Natural killer cell (primary cell): ENCODE data around the gene TEX14. TPM values are rescaled to one million over a fixed set of nuclear protein-coding genes. Genes with fewer than 3 reads are reported as not detected.

Source experiments
- ATAC-seq, 3 donors: fragments of 150-1000 bp in 2 of 3; fragments of 200-7000 bp in 1 of 3; cut with Tn5 transposase; 1 replicate in 1 of 3; 2 replicates in 2 of 3; pipeline ENCODE4 v1.10.0; 2021; ENCODE audit warnings: mild to moderate bottlenecking in 2 of 3, moderate library complexity in 2 of 3
- DNase-seq, 2 donors: peaks; one replicate each; pipeline versions ENCODE4 v3.0.0 to v3.0.0-alpha.2; 2013 to 2021; ENCODE audit warnings: mixed read lengths in 1 of 2
- H3K27ac ChIP-seq: one replicate; pipeline ENCODE4 v1.5.1; 2013; ENCODE audit warnings: mild to moderate bottlenecking, low read length
- H3K27me3 ChIP-seq: one replicate; pipeline ENCODE4 v1.6.1; 2013; ENCODE audit warnings: low read length; ENCODE audit not compliant: control insufficient read depth, insufficient read depth
- H3K36me3 ChIP-seq: one replicate; pipeline ENCODE4 v1.6.1; 2013; ENCODE audit warnings: low read length; ENCODE audit not compliant: control insufficient read depth, insufficient read depth
- H3K4me1 ChIP-seq: one replicate; pipeline ENCODE4 v1.6.1; 2013; ENCODE audit warnings: low read length; ENCODE audit not compliant: control insufficient read depth, insufficient read depth
- H3K4me3 ChIP-seq: one replicate; pipeline ENCODE4 v1.5.1; 2013; ENCODE audit warnings: low read length
- H3K9me3 ChIP-seq: one replicate; pipeline ENCODE4 v1.6.1; 2013; ENCODE audit warnings: low read length; ENCODE audit not compliant: control insufficient read depth, insufficient read depth
- H3K27ac Mint-ChIP-seq, 2 donors: one replicate each; pipeline ENCODE4 v1.8.0; 2022; ENCODE audit warnings: mild to moderate bottlenecking in 2 of 2, mixed read lengths in 2 of 2, moderate library complexity in 1 of 2
- H3K27me3 Mint-ChIP-seq, 2 donors: one replicate each; pipeline ENCODE4 v1.8.0; 2022; ENCODE audit warnings: low read depth in 2 of 2, mixed read lengths in 2 of 2
- H3K36me3 Mint-ChIP-seq: one replicate; pipeline ENCODE4 v1.8.0; 2022; ENCODE audit warnings: mixed read lengths
- H3K4me1 Mint-ChIP-seq, 2 donors: one replicate each; pipeline ENCODE4 v1.8.0; 2022; ENCODE audit warnings: mixed read lengths in 2 of 2
- H3K4me3 Mint-ChIP-seq: one replicate; pipeline ENCODE4 v1.8.0; 2022; ENCODE audit warnings: mild to moderate bottlenecking, moderate library complexity, mixed read lengths
- H3K9me3 Mint-ChIP-seq, 2 donors: one replicate each; pipeline ENCODE4 v1.8.0; 2022; ENCODE audit warnings: mixed read lengths in 2 of 2
- WGBS: methylation state at CpG from one replicate; pipeline ENCODE4 v1.1.7; 2013; ENCODE audit warnings: missing lambda C conversion rate; ENCODE audit not compliant: insufficient coverage; 5-methylcytosine and 5-hydroxymethylcytosine counted together
- intact Hi-C: fragments of 100-400 bp; cut with micrococcal nuclease; formaldehyde crosslinking; loops from one replicate; pipeline ENCODE4 v1.14.2; 2022
- total RNA-seq, 4 donors: library from RNA; stranded (reverse); fragments of 120-200 nt in 1 of 4; gene quantifications; one replicate each; pipeline versions ENCODE4 v1.2.3 to v1.2.4, GENCODE V29; 2013 to 2022
- TF ChIP-seq, protein P1 (sequence below): fragments of 200-600 bp; IDR thresholded peaks from one replicate; pipeline ENCODE4 v1.8.0; 2022; ENCODE audit warnings: antibody characterized with exemption

Gene TEX14
- total RNA-seq, 3 donors from 2014 or later (not counting 1 experiment from before 2014, with no cell fraction given), result 0.29 to 1.1 (median 0.89) TPM

- no peak for ATAC-seq
- no peaks in the 10 kb centered on the region for H3K27me3 Mint-ChIP-seq
- no peaks in the 10 kb centered on the region for H3K36me3 ChIP-seq
- no peaks in the 10 kb centered on the region for H3K36me3 Mint-ChIP-seq
- DNase-seq, result no peak
- H3K4me3 ChIP-seq, result no peak overlapping the region
- no peaks in the 10 kb centered on the region for H3K9me3 ChIP-seq
- no peak overlapping the region for H3K27ac Mint-ChIP-seq
- no peaks in the 10 kb centered on the region for H3K4me1 Mint-ChIP-seq
- H3K9me3 Mint-ChIP-seq, result no peaks in the 10 kb centered on the region
- 84% methylated on average over 1 of the region's 1 CpG for WGBS
- intact Hi-C loops, result no loop called here
- no peaks in the 10 kb centered on the region for H3K27me3 ChIP-seq
- no peaks in the 10 kb centered on the region for H3K4me1 ChIP-seq
- TF ChIP-seq, protein P1, sequence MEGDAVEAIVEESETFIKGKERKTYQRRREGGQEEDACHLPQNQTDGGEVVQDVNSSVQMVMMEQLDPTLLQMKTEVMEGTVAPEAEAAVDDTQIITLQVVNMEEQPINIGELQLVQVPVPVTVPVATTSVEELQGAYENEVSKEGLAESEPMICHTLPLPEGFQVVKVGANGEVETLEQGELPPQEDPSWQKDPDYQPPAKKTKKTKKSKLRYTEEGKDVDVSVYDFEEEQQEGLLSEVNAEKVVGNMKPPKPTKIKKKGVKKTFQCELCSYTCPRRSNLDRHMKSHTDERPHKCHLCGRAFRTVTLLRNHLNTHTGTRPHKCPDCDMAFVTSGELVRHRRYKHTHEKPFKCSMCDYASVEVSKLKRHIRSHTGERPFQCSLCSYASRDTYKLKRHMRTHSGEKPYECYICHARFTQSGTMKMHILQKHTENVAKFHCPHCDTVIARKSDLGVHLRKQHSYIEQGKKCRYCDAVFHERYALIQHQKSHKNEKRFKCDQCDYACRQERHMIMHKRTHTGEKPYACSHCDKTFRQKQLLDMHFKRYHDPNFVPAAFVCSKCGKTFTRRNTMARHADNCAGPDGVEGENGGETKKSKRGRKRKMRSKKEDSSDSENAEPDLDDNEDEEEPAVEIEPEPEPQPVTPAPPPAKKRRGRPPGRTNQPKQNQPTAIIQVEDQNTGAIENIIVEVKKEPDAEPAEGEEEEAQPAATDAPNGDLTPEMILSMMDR, result no peak
- no peak overlapping the region for H3K27ac ChIP-seq
- no peak overlapping the region for H3K4me3 Mint-ChIP-seq
Observed at GRCh38 chr17:58641887-58642311, 49.9 kb downstream of the TEX14 start.

- Histone ChIP-seq H3K9me3 (no peaks in the 10 kb centered on the region), H3K27ac (no peak overlapping the region), H3K4me3 (no peak overlapping the region), H3K27me3 (no peaks in the 10 kb centered on the region), H3K36me3 (no peaks in the 10 kb centered on the region), H3K4me1 (no peaks in the 10 kb centered on the region)
- TF ChIP-seq, protein P1, result no peak
- Mint-ChIP-seq H3K36me3 (no peaks in the 10 kb centered on the region), H3K4me3 (no peak overlapping the region), H3K27ac (no peak overlapping the region), H3K9me3 (no peaks in the 10 kb centered on the region), H3K27me3 (no peaks in the 10 kb centered on the region), H3K4me1 (no peaks in the 10 kb centered on the region)
- WGBS, result 89% methylated on average over 3 of the region's 4 CpGs
- ATAC-seq (no peak), DNase-seq (no peak)
- intact Hi-C loops, result no loop called here
Observed at GRCh38 chr17:58640202-58640601, 51.6 kb downstream of the TEX14 start.

GRCh38 chr17:58639681-58640080 lies 52.2 kb downstream of the TEX14 start:
- H3K4me3 ChIP-seq, result no peak overlapping the region
- Mint-ChIP-seq H3K27ac (no peak overlapping the region), H3K36me3 (no peaks in the 10 kb centered on the region), H3K27me3 (no peaks in the 10 kb centered on the region), H3K9me3 (no peaks in the 10 kb centered on the region), H3K4me3 (no peak overlapping the region), H3K4me1 (no peaks in the 10 kb centered on the region)
- intact Hi-C loops, result loop anchor here (10.0 kb wide), 1 partner anchor 515 kb away; the partner anchor contains the start of genes PRR11 and SKA2
- H3K9me3 ChIP-seq, result no peaks in the 10 kb centered on the region
- no peaks in the 10 kb centered on the region for H3K36me3 ChIP-seq
- H3K4me1 ChIP-seq, result no peaks in the 10 kb centered on the region
- no peak for DNase-seq
- ATAC-seq, result no peak
- H3K27me3 ChIP-seq, result no peaks in the 10 kb centered on the region
- 93% methylated on average over 6 of the region's 6 CpGs for WGBS
- TF ChIP-seq, protein P1, result no peak
- no peak overlapping the region for H3K27ac ChIP-seq

DNA sequence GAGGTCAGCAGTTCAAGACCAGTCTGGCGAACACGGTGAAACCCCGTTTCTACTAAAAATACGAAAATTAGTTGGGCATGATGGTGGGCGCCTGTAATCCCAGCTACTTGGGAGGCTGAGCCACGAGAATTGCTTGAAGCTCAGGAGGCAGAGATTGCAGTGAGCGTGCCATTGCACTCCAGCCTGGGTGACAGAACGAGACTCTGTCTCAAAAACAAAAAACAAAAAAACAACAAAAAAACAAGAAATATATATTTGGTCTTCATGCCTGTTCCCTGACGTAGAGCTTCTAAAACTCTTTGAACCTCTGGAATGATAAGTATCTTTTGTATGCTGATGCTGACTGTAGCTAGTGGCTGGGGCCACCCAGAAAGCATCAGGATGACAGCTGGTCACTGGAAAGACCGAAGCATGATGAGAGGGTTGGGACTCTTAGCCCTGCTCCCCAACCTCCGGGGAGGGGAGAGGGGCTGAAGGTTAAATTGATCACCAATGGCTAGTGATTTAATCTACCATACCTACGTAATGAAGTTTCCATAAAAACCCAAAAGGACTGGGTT lies 54.8 kb downstream of the TEX14 start:
- TF ChIP-seq, protein P1, result no peak
- Mint-ChIP-seq H3K36me3 (no peaks in the 10 kb centered on the region), H3K9me3 (no peaks in the 10 kb centered on the region), H3K4me1 (no peaks in the 10 kb centered on the region), H3K27ac (no peak overlapping the region), H3K4me3 (no peak overlapping the region), H3K27me3 (no peaks in the 10 kb centered on the region)
- Histone ChIP-seq H3K36me3 (no peaks in the 10 kb centered on the region), H3K4me3 (no peak overlapping the region), H3K27ac (no peak overlapping the region), H3K9me3 (no peaks in the 10 kb centered on the region), H3K4me1 (peaks cover 5% of the 10 kb centered on the region), H3K27me3 (no peaks in the 10 kb centered on the region)
- DNase-seq, result no peak
- no peak for ATAC-seq
- intact Hi-C loops, result loop anchor here (10.0 kb wide), 1 partner anchor 518 kb away; the partner anchor contains the start of genes PRR11 and SKA2
- WGBS, result 82% methylated on average over 10 of the region's 12 CpGs
